ENCODE measurements around the gene SEPTIN8.

The SEPTIN8 gene

GRCh38 chr5:132799392-132799791 lies 22.4 kb upstream of the SEPTIN8 start:
- Histone ChIP-seq H3K27me3 (ENCODE audit: control insufficient read depth in 3 of 3, insufficient read depth in 3 of 3, low read depth in 1 of 3, low read length in 3 of 3) (peaks cover 0 to 44% (median 0%) of the 10 kb centered on the region in 3 experiments), H3K18ac (ENCODE audit: low read length) (no peak overlapping the region), H3K27ac (replicated peaks; ENCODE audit: low read length) (no peak overlapping the region), H4K91ac (ENCODE audit: low read depth, low read length, poor library complexity) (no peak overlapping the region), H4K8ac (ENCODE audit: low read depth, low read length) (no peak overlapping the region), H3K23ac (ENCODE audit: low read depth, low read length, poor library complexity) (no peak overlapping the region), H2BK12ac (ENCODE audit: low read length) (no peak overlapping the region), H2BK15ac (ENCODE audit: low read length) (no peak overlapping the region), H2AK5ac (ENCODE audit: low read depth, low read length) (no peak overlapping the region), H3K4me3 (ENCODE audit: low read length in 2 of 2) (no peak overlapping the region), H3K4ac (ENCODE audit: low read length) (no peak overlapping the region), H2AFZ (ENCODE audit: low read length) (no peak overlapping the region), H3K9ac (ENCODE audit: low read depth, low read length, poor library complexity) (no peak overlapping the region), H3K4me1 (ENCODE audit: control insufficient read depth in 2 of 2, insufficient read depth in 1 of 2, low read depth in 1 of 2, low read length in 2 of 2) (peaks cover 0 to 3% of the 10 kb centered on the region in 2 donors), H3K79me1 (ENCODE audit: low read depth, low read length) (no peaks in the 10 kb centered on the region), H2BK120ac (ENCODE audit: low read depth, low read length) (no peak overlapping the region), H2BK5ac (ENCODE audit: low read length) (no peak overlapping the region), H3K14ac (ENCODE audit: low read length) (no peak overlapping the region), H3K36me3 (replicated peaks in 1 of 2; ENCODE audit: control insufficient read depth in 2 of 2, insufficient read depth in 2 of 2, low read length in 2 of 2) (no peaks in the 10 kb centered on the region), H3K9me3 (replicated peaks in 1 of 2; ENCODE audit: control insufficient read depth in 2 of 2, insufficient read depth in 1 of 2, low read depth in 1 of 2, low read length in 2 of 2) (no peaks in the 10 kb centered on the region), H3K4me2 (ENCODE audit: insufficient read depth, low read length, poor library complexity, severe bottlenecking) (no peak overlapping the region)
- no peak for DNase-seq (ENCODE audit: low spot score)
- no CpG with 5 or more reads among the region's 2 CpGs for WGBS, 2 donors (ENCODE audit: extremely low coverage in 2 of 2, insufficient read length in 2 of 2, insufficient replicate concordance in 1 of 2)

- no peaks in the 10 kb centered on the region for H3K79me1 ChIP-seq (ENCODE audit: low read depth, low read length)
- no peaks in the 10 kb centered on the region for H3K9me3 ChIP-seq (replicated peaks in 1 of 2; ENCODE audit: control insufficient read depth in 2 of 2, insufficient read depth in 1 of 2, low read depth in 1 of 2, low read length in 2 of 2)
- no peak overlapping the region for H3K23ac ChIP-seq (ENCODE audit: low read depth, low read length, poor library complexity)
- no peaks in the 10 kb centered on the region for H3K36me3 ChIP-seq (replicated peaks in 1 of 2; ENCODE audit: control insufficient read depth in 2 of 2, insufficient read depth in 2 of 2, low read length in 2 of 2)
- no peak overlapping the region for H3K4ac ChIP-seq (ENCODE audit: low read length)
- no CpG with 5 or more reads among the region's 2 CpGs for WGBS, 2 donors (ENCODE audit: extremely low coverage in 2 of 2, insufficient read length in 2 of 2, insufficient replicate concordance in 1 of 2)
- H2BK15ac ChIP-seq (ENCODE audit: low read length): no peak overlapping the region
- H3K27me3 ChIP-seq (ENCODE audit: control insufficient read depth in 3 of 3, insufficient read depth in 3 of 3, low read depth in 1 of 3, low read length in 3 of 3): peaks cover 0 to 47% (median 0%) of the 10 kb centered on the region in 3 experiments
- DNase-seq (ENCODE audit: low spot score): no peak
- no peak overlapping the region for H3K4me2 ChIP-seq (ENCODE audit: insufficient read depth, low read length, poor library complexity, severe bottlenecking)
- no peak overlapping the region for H3K4me3 ChIP-seq (ENCODE audit: low read length in 2 of 2)
- no peak overlapping the region for H3K14ac ChIP-seq (ENCODE audit: low read length)
- no peak overlapping the region for H4K91ac ChIP-seq (ENCODE audit: low read depth, low read length, poor library complexity)
- no peak overlapping the region for H3K9ac ChIP-seq (ENCODE audit: low read depth, low read length, poor library complexity)
- H2AFZ ChIP-seq (ENCODE audit: low read length): no peak overlapping the region
- H3K4me1 ChIP-seq (ENCODE audit: control insufficient read depth in 2 of 2, insufficient read depth in 1 of 2, low read depth in 1 of 2, low read length in 2 of 2): peaks cover 0 to 3% of the 10 kb centered on the region in 2 donors
- no peak overlapping the region for H2BK12ac ChIP-seq (ENCODE audit: low read length)
- H2BK120ac ChIP-seq (ENCODE audit: low read depth, low read length): no peak overlapping the region
- H2AK5ac ChIP-seq (ENCODE audit: low read depth, low read length): no peak overlapping the region
- no peak overlapping the region for H2BK5ac ChIP-seq (ENCODE audit: low read length)
- H3K18ac ChIP-seq (ENCODE audit: low read length): no peak overlapping the region
- H3K27ac ChIP-seq (replicated peaks; ENCODE audit: low read length): no peak overlapping the region
- no peak overlapping the region for H4K8ac ChIP-seq (ENCODE audit: low read depth, low read length)
These were observed 20.6 kb upstream of the SEPTIN8 start for GRCh38 chr5:132797651-132798050.

- no peak overlapping the region for H2BK5ac ChIP-seq (ENCODE audit: low read length)
- no peak overlapping the region for H3K14ac ChIP-seq (ENCODE audit: low read length)
- H2BK120ac ChIP-seq (ENCODE audit: low read depth, low read length): no peak overlapping the region
- no peak overlapping the region for H3K4me2 ChIP-seq (ENCODE audit: insufficient read depth, low read length, poor library complexity, severe bottlenecking)
- no peak overlapping the region for H3K23ac ChIP-seq (ENCODE audit: low read depth, low read length, poor library complexity)
- no peak overlapping the region for H2AK5ac ChIP-seq (ENCODE audit: low read depth, low read length)
- H4K8ac ChIP-seq (ENCODE audit: low read depth, low read length): no peak overlapping the region
- WGBS, 2 donors (ENCODE audit: extremely low coverage in 2 of 2, insufficient read length in 2 of 2, insufficient replicate concordance in 1 of 2): no CpG with 5 or more reads among the region's 3 CpGs
- peaks cover 0 to 3% of the 10 kb centered on the region in 2 donors for H3K9me3 ChIP-seq (replicated peaks in 1 of 2; ENCODE audit: control insufficient read depth in 2 of 2, insufficient read depth in 1 of 2, low read depth in 1 of 2, low read length in 2 of 2)
- H3K4me3 ChIP-seq (ENCODE audit: low read length in 2 of 2): no peak overlapping the region
- H3K9ac ChIP-seq (ENCODE audit: low read depth, low read length, poor library complexity): no peak overlapping the region
- no peak overlapping the region for H4K91ac ChIP-seq (ENCODE audit: low read depth, low read length, poor library complexity)
- no peaks in the 10 kb centered on the region for H3K36me3 ChIP-seq (replicated peaks in 1 of 2; ENCODE audit: control insufficient read depth in 2 of 2, insufficient read depth in 2 of 2, low read length in 2 of 2)
- no peak overlapping the region for H3K27ac ChIP-seq (replicated peaks; ENCODE audit: low read length)
- H2AFZ ChIP-seq (ENCODE audit: low read length): no peak overlapping the region
- H3K18ac ChIP-seq (ENCODE audit: low read length): no peak overlapping the region
- no peaks in the 10 kb centered on the region for H3K79me1 ChIP-seq (ENCODE audit: low read depth, low read length)
- no peak for DNase-seq (ENCODE audit: low spot score)
- H3K4ac ChIP-seq (ENCODE audit: low read length): no peak overlapping the region
- H3K4me1 ChIP-seq (ENCODE audit: control insufficient read depth in 2 of 2, insufficient read depth in 1 of 2, low read depth in 1 of 2, low read length in 2 of 2): no peaks in the 10 kb centered on the region
- no peak overlapping the region for H2BK15ac ChIP-seq (ENCODE audit: low read length)
- peaks cover 0 to 50% (median 0%) of the 10 kb centered on the region in 3 experiments for H3K27me3 ChIP-seq (ENCODE audit: control insufficient read depth in 3 of 3, insufficient read depth in 3 of 3, low read depth in 1 of 3, low read length in 3 of 3)
- no peak overlapping the region for H2BK12ac ChIP-seq (ENCODE audit: low read length)
These were observed 14.0 kb upstream of the SEPTIN8 start for GRCh38 chr5:132791026-132791425.

- Histone ChIP-seq H2AK5ac (ENCODE audit: low read depth, low read length) (no peak overlapping the region), H3K9me3 (replicated peaks in 1 of 2; ENCODE audit: control insufficient read depth in 2 of 2, insufficient read depth in 1 of 2, low read depth in 1 of 2, low read length in 2 of 2) (peaks cover 1 to 3% of the 10 kb centered on the region in 2 donors), H4K91ac (ENCODE audit: low read depth, low read length, poor library complexity) (no peak overlapping the region), H3K27ac (replicated peaks; ENCODE audit: low read length) (no peak overlapping the region), H3K18ac (ENCODE audit: low read length) (no peak overlapping the region), H3K14ac (ENCODE audit: low read length) (no peak overlapping the region), H3K4me2 (ENCODE audit: insufficient read depth, low read length, poor library complexity, severe bottlenecking) (no peak overlapping the region), H3K4ac (ENCODE audit: low read length) (no peak overlapping the region), H3K9ac (ENCODE audit: low read depth, low read length, poor library complexity) (no peak overlapping the region), H2BK15ac (ENCODE audit: low read length) (no peak overlapping the region), H3K23ac (ENCODE audit: low read depth, low read length, poor library complexity) (no peak overlapping the region), H3K4me3 (ENCODE audit: low read length in 2 of 2) (no peak overlapping the region), H3K27me3 (ENCODE audit: control insufficient read depth in 3 of 3, insufficient read depth in 3 of 3, low read depth in 1 of 3, low read length in 3 of 3) (peaks cover 0 to 51% (median 0%) of the 10 kb centered on the region in 3 experiments), H2BK5ac (ENCODE audit: low read length) (no peak overlapping the region), H2BK12ac (ENCODE audit: low read length) (no peak overlapping the region), H2BK120ac (ENCODE audit: low read depth, low read length) (no peak overlapping the region), H4K8ac (ENCODE audit: low read depth, low read length) (no peak overlapping the region), H3K36me3 (replicated peaks in 1 of 2; ENCODE audit: control insufficient read depth in 2 of 2, insufficient read depth in 2 of 2, low read length in 2 of 2) (no peaks in the 10 kb centered on the region), H3K4me1 (ENCODE audit: control insufficient read depth in 2 of 2, insufficient read depth in 1 of 2, low read depth in 1 of 2, low read length in 2 of 2) (no peaks in the 10 kb centered on the region), H3K79me1 (ENCODE audit: low read depth, low read length) (no peaks in the 10 kb centered on the region), H2AFZ (ENCODE audit: low read length) (no peak overlapping the region)
- no peak for DNase-seq (ENCODE audit: low spot score)
- no CpG with 5 or more reads among the region's 2 CpGs for WGBS, 2 donors (ENCODE audit: extremely low coverage in 2 of 2, insufficient read length in 2 of 2, insufficient replicate concordance in 1 of 2)
These were observed 13.3 kb upstream of the SEPTIN8 start for GRCh38 chr5:132790201-132790865.

Data from neuronal stem cell (in vitro differentiated cells).